GM23248 (cell line): ENCODE measurements around the gene MAST1. TPM values are rescaled to one million over a fixed set of nuclear protein-coding genes. Genes with fewer than 3 reads are reported as not detected.

Source experiments
- DNase-seq: peaks from one replicate; pipeline ENCODE4 v3.0.0-alpha.2; 2015
- H2AFZ ChIP-seq: fragments of 200-600 bp; sonication (generic); 2 replicates; pipeline ENCODE4 v1.6.1; 2016; ENCODE audit warnings: antibody characterized with exemption
- H3F3A ChIP-seq: fragments of 200-600 bp; sonication (generic); 2 replicates; pipeline ENCODE4 v1.6.1; 2016; ENCODE audit warnings: mild to moderate bottlenecking, antibody characterized with exemption, mixed run types; ENCODE audit not compliant: insufficient read depth
- H3K27ac ChIP-seq: fragments of 200-600 bp; sonication (generic); 2 replicates; pipeline ENCODE4 v1.5.1; 2016; ENCODE audit warnings: mild to moderate bottlenecking
- H3K27me3 ChIP-seq: fragments of 200-600 bp; sonication (generic); replicated peaks from 2 replicates; pipeline ENCODE4 v1.6.1; 2016; ENCODE audit warnings: mild to moderate bottlenecking; ENCODE audit not compliant: insufficient read depth
- H3K36me3 ChIP-seq: fragments of 200-600 bp; sonication (generic); 2 replicates; pipeline ENCODE4 v1.6.1; 2016; ENCODE audit warnings: low read depth, mild to moderate bottlenecking
- H3K4me1 ChIP-seq: fragments of 200-600 bp; sonication (generic); 2 replicates; pipeline ENCODE4 v1.6.1; 2016; ENCODE audit warnings: mild to moderate bottlenecking; ENCODE audit not compliant: insufficient read depth
- H3K4me2 ChIP-seq: fragments of 200-600 bp; sonication (generic); one replicate; pipeline ENCODE4 v1.6.1; 2016; ENCODE audit warnings: mild to moderate bottlenecking; ENCODE audit not compliant: unreplicated experiment
- H3K4me3 ChIP-seq: fragments of 200-600 bp; sonication (generic); 2 replicates; pipeline ENCODE4 v1.5.1; 2016; ENCODE audit warnings: mild to moderate bottlenecking
- H3K79me2 ChIP-seq: fragments of 200-600 bp; sonication (generic); 2 replicates; pipeline ENCODE4 v1.6.1; 2016; ENCODE audit warnings: mild to moderate bottlenecking; ENCODE audit not compliant: insufficient read depth
- H3K9ac ChIP-seq: fragments of 200-600 bp; sonication (generic); 2 replicates; pipeline ENCODE4 v1.6.1; 2016; ENCODE audit warnings: mild to moderate bottlenecking
- H3K9me2 ChIP-seq: fragments of 200-600 bp; sonication (generic); 2 replicates; pipeline ENCODE4 v1.6.1; 2016; ENCODE audit warnings: mixed run types, mild to moderate bottlenecking, moderate library complexity; ENCODE audit not compliant: insufficient read depth
- H3K9me3 ChIP-seq: fragments of 200-600 bp; sonication (generic); one replicate; pipeline ENCODE4 v1.6.1; 2017; ENCODE audit warnings: low read depth
- H4K20me1 ChIP-seq: fragments of 200-600 bp; sonication (generic); 2 replicates; pipeline ENCODE4 v1.6.0; 2016; ENCODE audit not compliant: insufficient read depth
- EZH2 ChIP-seq: fragments of 200-600 bp; sonication (generic); IDR thresholded peaks from 2 replicates; pipeline ENCODE4 v1.6.1; 2018; ENCODE audit warnings: antibody characterized with exemption, mild to moderate bottlenecking; ENCODE audit not compliant: insufficient read depth, poor library complexity, severe bottlenecking
- EZH2phosphoT487 ChIP-seq: fragments of 200-600 bp; sonication (generic); IDR thresholded peaks from 2 replicates; pipeline ENCODE4 v1.6.1; 2018; ENCODE audit warnings: antibody characterized with exemption, moderate library complexity, mild to moderate bottlenecking, low read depth; ENCODE audit not compliant: insufficient read depth
- WGBS, 2 experiments: methylation state at CpG; one replicate each; pipeline ENCODE4 v1.1.6; 2015 to 2017; ENCODE audit warnings: low lambda C conversion rate in 2 of 2, low coverage in 1 of 2; ENCODE audit errors: missing lambda C conversion rate in 2 of 2; 5-methylcytosine and 5-hydroxymethylcytosine counted together
- in situ Hi-C: fragments of 300-500 bp; cut with MboI; formaldehyde crosslinking; loops from 2 replicates; pipeline ENCODE4 v1.15.0; 2020
- polyA plus RNA-seq: library from polyadenylated mRNA; unstranded; fragments of >200 nt; fragmentation: Nextera tagmentation; extraction: Ambion mirVana; gene quantifications from 2 replicates; pipeline ENCODE4 v1.2.1, GENCODE V29; 2016
- total RNA-seq: library from RNA; depleted of rRNA; stranded (reverse); fragments of >200 nt; shearing (Covaris generic); gene quantifications from 2 replicates; pipeline ENCODE4 v1.2.3, GENCODE V29; 2014

Gene MAST1
- total and polyA plus RNA-seq, 2 experiments from 2014 or later = 0.24 TPM; not detected in 1

- Histone ChIP-seq H3K9me3 (no peaks in the 10 kb centered on the region), H3K27me3 (no peaks in the 10 kb centered on the region), H2AFZ (peak overlapping the region; percentile 73), H3K4me2 (peak overlapping the region; percentile 77), H3K9me2 (no peaks in the 10 kb centered on the region), H3F3A (no peaks in the 10 kb centered on the region), H3K27ac (no peak overlapping the region), H3K4me3 (peak overlapping the region; percentile 59), H3K4me1 (no peaks in the 10 kb centered on the region), H3K9ac (peak overlapping the region; percentile 29; the same call in 1 of the 2 replicates), H3K79me2 (no peaks in the 10 kb centered on the region), H4K20me1 (no peaks in the 10 kb centered on the region), H3K36me3 (no peaks in the 10 kb centered on the region)
- DNase-seq = peak; percentile 87
- 10% methylated on average over 69 of the region's 69 CpGs for WGBS, 2 experiments
- TF ChIP-seq EZH2phosphoT487 (no peak), EZH2 (no peak)
- in situ Hi-C loops = no loop called here
These were observed 9.1 kb downstream of the MAST1 start for GRCh38 chr19:12847159-12848139.

- no peak overlapping the region for H3K4me2 ChIP-seq
- no peak overlapping the region for H3K27ac ChIP-seq
- H2AFZ ChIP-seq = no peak overlapping the region
- DNase-seq = no peak
- H3K9ac ChIP-seq = no peak overlapping the region
- H3K36me3 ChIP-seq = no peaks in the 10 kb centered on the region
- in situ Hi-C loops = no loop called here
- no peaks in the 10 kb centered on the region for H3K4me1 ChIP-seq
- H3K9me2 ChIP-seq = no peaks in the 10 kb centered on the region
- H3K9me3 ChIP-seq = no peaks in the 10 kb centered on the region
- no peaks in the 10 kb centered on the region for H3K27me3 ChIP-seq
- no peaks in the 10 kb centered on the region for H3F3A ChIP-seq
- 55 to 56% methylated on average over 1 of the region's 1 CpG for WGBS, 2 experiments
- H4K20me1 ChIP-seq = no peaks in the 10 kb centered on the region
- H3K79me2 ChIP-seq = no peaks in the 10 kb centered on the region
- H3K4me3 ChIP-seq = no peak overlapping the region
- TF ChIP-seq EZH2 (no peak), EZH2phosphoT487 (no peak)
These were observed 18.3 kb downstream of the MAST1 start for GRCh38 chr19:12856653-12857052.

GRCh38 chr19:12858041-12858928 lies 20.0 kb downstream of the MAST1 start:
- Histone ChIP-seq H3K36me3 (no peaks in the 10 kb centered on the region), H3K4me1 (no peaks in the 10 kb centered on the region), H3K9me3 (no peaks in the 10 kb centered on the region), H3F3A (no peaks in the 10 kb centered on the region), H3K4me2 (no peak overlapping the region), H3K27ac (no peak overlapping the region), H3K27me3 (no peaks in the 10 kb centered on the region), H2AFZ (no peak overlapping the region), H4K20me1 (no peaks in the 10 kb centered on the region), H3K79me2 (no peaks in the 10 kb centered on the region), H3K9me2 (no peaks in the 10 kb centered on the region), H3K9ac (no peak overlapping the region), H3K4me3 (no peak overlapping the region)
- no peak for DNase-seq
- in situ Hi-C loops = no loop called here
- WGBS, 2 experiments = 87 to 90% methylated on average over 32 to 35 of the region's 35 CpGs
- TF ChIP-seq EZH2 = no peak
- no peak for TF ChIP-seq EZH2phosphoT487

GRCh38 chr19:12859546-12859945 lies 21.2 kb downstream of the MAST1 start:
- no peak for TF ChIP-seq EZH2phosphoT487
- TF ChIP-seq EZH2 = no peak
- no peaks in the 10 kb centered on the region for H3F3A ChIP-seq
- no peaks in the 10 kb centered on the region for H4K20me1 ChIP-seq
- H3K4me2 ChIP-seq = no peak overlapping the region
- H3K27me3 ChIP-seq = no peaks in the 10 kb centered on the region
- no peak overlapping the region for H2AFZ ChIP-seq
- H3K9me3 ChIP-seq = no peaks in the 10 kb centered on the region
- no peaks in the 10 kb centered on the region for H3K4me1 ChIP-seq
- no peak for DNase-seq
- WGBS, 2 experiments = 51 to 54% methylated on average over 7 of the region's 7 CpGs
- H3K79me2 ChIP-seq = no peaks in the 10 kb centered on the region
- no peak overlapping the region for H3K27ac ChIP-seq
- in situ Hi-C loops = no loop called here
- H3K9me2 ChIP-seq = no peaks in the 10 kb centered on the region
- H3K9ac ChIP-seq = no peak overlapping the region
- no peaks in the 10 kb centered on the region for H3K36me3 ChIP-seq
- H3K4me3 ChIP-seq = no peak overlapping the region
